HepG2 (cell line): ENCODE data around the gene OGG1. TPM values are rescaled to one million over a fixed set of nuclear protein-coding genes. Genes with fewer than 3 reads are reported as not detected.

ENCODE experiments used
- ASH2L ChIP-seq: fragments of 300-600, 200-600 bp; sonication (generic); IDR thresholded peaks from 2 replicates; pipeline ENCODE4 v1.7.0; 2017; ENCODE audit warnings: low read depth, mild to moderate bottlenecking, moderate library complexity, mixed read lengths, low read length; ENCODE audit not compliant: insufficient read length
- FOXK2 ChIP-seq: fragments of 450-650 bp; IDR thresholded peaks from 2 replicates; pipeline ENCODE4 v1.6.1; 2016
- MIXL1 ChIP-seq: IDR thresholded peaks from 2 replicates; pipeline ENCODE4 v1.6.1; 2016
- POGZ ChIP-seq: sonication (generic); formaldehyde crosslinking; IDR thresholded peaks from 2 replicates; pipeline ENCODE4 v1.4.0; 2020; ENCODE audit warnings: mild to moderate bottlenecking, missing genetic modification reagents
- SETDB1 ChIP-seq: sonication (generic); formaldehyde crosslinking; IDR thresholded peaks from 2 replicates; pipeline ENCODE4 v1.5.1; 2020; ENCODE audit warnings: missing genetic modification reagents, mild to moderate bottlenecking, borderline replicate concordance
- TP53 ChIP-seq: sonication (generic); formaldehyde crosslinking; conservative IDR thresholded peaks from 2 replicates; pipeline ENCODE4 v1.4.0; 2020; ENCODE audit warnings: missing genetic modification reagents
- ZFX ChIP-seq: sonication (generic); formaldehyde crosslinking; IDR thresholded peaks from 2 replicates; pipeline ENCODE4 v1.4.0; 2020; ENCODE audit warnings: mild to moderate bottlenecking, low read depth, missing genetic modification reagents, moderate library complexity
- ZNF251 ChIP-seq: sonication (generic); formaldehyde crosslinking; IDR thresholded peaks from 2 replicates; pipeline ENCODE4 v1.9.0; 2021; ENCODE audit warnings: mild to moderate bottlenecking, missing genetic modification reagents
- ZNF354B ChIP-seq: sonication (generic); formaldehyde crosslinking; IDR thresholded peaks from 2 replicates; pipeline ENCODE4 v1.8.0; 2022; ENCODE audit warnings: mild to moderate bottlenecking, missing genetic modification reagents
- ZNF512 ChIP-seq: sonication (generic); formaldehyde crosslinking; IDR thresholded peaks from 2 replicates; pipeline ENCODE4 v1.4.0; 2020; ENCODE audit warnings: mild to moderate bottlenecking, missing genetic modification reagents
- ZNF646 ChIP-seq: sonication (generic); formaldehyde crosslinking; IDR thresholded peaks from 2 replicates; pipeline ENCODE4 v1.9.0; 2021; ENCODE audit warnings: mild to moderate bottlenecking, missing genetic modification reagents
- ZNF766 ChIP-seq: sonication (generic); formaldehyde crosslinking; IDR thresholded peaks from 2 replicates; pipeline ENCODE4 v1.5.0; 2020; ENCODE audit warnings: missing genetic modification reagents, borderline replicate concordance
- polyA plus RNA-seq, 8 experiments: library from polyadenylated mRNA; depleted of rRNA in 3 of 8; stranded (reverse) in 7 of 8; unstranded in 1 of 8; fragments of >200 nt; fragmentation: Illumina TruSeq in 4 of 8; extraction: Trizol in 4 of 8; gene quantifications; 2 replicates each; pipeline versions ENCODE4 v1.2.1 to v1.2.3, GENCODE V29; 2011 to 2016; ENCODE audit warnings: low read depth in 4 of 8, missing spikeins in 1 of 8, mixed read lengths in 1 of 8; ENCODE audit not compliant: insufficient read depth in 1 of 8
- total RNA-seq, 5 experiments: library from RNA; depleted of rRNA; stranded (reverse); fragments of >200 nt; fragmentation: Illumina TruSeq; extraction: Trizol; gene quantifications; 2 replicates each; pipeline ENCODE4 v1.2.3, GENCODE V29; 2016; ENCODE audit warnings: low read depth in 1 of 5
- TF ChIP-seq, protein P1 (sequence below): sonication (generic); formaldehyde crosslinking; IDR thresholded peaks from 2 replicates; pipeline ENCODE4 v1.4.0; 2020; ENCODE audit warnings: mild to moderate bottlenecking, missing genetic modification reagents

Gene OGG1
- total and polyA plus RNA-seq, 2 of the 13 experiments (the other 11 are each of a cell fraction or from before 2014, with no cell fraction given): 28.7 to 33.2 TPM

DNA sequence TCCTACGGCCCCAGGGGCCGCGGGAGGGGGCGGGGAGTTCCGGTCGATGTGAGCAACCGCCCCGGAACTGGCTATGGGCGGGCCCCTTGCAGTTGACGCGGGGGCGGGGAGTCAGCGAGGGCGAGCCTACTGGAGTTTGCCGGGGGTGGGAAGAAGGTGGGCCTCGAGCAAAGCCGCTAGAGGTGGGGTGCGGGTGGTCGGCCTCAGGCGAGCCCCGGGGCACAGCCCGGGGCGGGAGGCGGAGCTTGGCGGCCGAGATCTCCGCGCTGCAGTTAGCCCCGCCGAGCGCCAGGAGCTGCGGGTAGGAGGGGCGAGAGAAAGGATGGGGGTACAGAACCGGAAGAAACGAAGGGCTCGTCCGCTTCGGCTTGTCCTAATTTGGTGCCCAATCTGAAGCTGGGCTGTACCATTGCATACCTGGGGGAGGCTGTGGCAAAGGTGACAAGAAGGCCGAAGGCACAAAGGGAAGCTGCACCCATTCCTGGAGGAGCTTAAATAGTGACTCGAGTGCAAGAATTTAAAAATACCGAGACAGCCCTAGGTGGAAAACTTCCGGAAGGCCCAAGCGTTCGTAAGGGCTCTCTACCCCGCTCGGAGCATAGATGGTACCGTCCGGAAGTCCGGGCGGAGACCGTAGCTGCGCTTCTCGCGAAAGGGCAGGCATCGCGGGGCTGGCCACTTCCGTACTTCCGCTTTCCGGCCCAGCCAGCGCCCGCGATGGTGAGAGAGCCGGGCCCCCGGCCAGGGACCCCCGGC is 42.8 kb downstream of the OGG1 start, which contains the start of the genes ARPC4 and TADA3 (continued):
- no peak for TF ChIP-seq ZNF646 (CRISPR knock-in tag)
- TF ChIP-seq, protein P1, sequence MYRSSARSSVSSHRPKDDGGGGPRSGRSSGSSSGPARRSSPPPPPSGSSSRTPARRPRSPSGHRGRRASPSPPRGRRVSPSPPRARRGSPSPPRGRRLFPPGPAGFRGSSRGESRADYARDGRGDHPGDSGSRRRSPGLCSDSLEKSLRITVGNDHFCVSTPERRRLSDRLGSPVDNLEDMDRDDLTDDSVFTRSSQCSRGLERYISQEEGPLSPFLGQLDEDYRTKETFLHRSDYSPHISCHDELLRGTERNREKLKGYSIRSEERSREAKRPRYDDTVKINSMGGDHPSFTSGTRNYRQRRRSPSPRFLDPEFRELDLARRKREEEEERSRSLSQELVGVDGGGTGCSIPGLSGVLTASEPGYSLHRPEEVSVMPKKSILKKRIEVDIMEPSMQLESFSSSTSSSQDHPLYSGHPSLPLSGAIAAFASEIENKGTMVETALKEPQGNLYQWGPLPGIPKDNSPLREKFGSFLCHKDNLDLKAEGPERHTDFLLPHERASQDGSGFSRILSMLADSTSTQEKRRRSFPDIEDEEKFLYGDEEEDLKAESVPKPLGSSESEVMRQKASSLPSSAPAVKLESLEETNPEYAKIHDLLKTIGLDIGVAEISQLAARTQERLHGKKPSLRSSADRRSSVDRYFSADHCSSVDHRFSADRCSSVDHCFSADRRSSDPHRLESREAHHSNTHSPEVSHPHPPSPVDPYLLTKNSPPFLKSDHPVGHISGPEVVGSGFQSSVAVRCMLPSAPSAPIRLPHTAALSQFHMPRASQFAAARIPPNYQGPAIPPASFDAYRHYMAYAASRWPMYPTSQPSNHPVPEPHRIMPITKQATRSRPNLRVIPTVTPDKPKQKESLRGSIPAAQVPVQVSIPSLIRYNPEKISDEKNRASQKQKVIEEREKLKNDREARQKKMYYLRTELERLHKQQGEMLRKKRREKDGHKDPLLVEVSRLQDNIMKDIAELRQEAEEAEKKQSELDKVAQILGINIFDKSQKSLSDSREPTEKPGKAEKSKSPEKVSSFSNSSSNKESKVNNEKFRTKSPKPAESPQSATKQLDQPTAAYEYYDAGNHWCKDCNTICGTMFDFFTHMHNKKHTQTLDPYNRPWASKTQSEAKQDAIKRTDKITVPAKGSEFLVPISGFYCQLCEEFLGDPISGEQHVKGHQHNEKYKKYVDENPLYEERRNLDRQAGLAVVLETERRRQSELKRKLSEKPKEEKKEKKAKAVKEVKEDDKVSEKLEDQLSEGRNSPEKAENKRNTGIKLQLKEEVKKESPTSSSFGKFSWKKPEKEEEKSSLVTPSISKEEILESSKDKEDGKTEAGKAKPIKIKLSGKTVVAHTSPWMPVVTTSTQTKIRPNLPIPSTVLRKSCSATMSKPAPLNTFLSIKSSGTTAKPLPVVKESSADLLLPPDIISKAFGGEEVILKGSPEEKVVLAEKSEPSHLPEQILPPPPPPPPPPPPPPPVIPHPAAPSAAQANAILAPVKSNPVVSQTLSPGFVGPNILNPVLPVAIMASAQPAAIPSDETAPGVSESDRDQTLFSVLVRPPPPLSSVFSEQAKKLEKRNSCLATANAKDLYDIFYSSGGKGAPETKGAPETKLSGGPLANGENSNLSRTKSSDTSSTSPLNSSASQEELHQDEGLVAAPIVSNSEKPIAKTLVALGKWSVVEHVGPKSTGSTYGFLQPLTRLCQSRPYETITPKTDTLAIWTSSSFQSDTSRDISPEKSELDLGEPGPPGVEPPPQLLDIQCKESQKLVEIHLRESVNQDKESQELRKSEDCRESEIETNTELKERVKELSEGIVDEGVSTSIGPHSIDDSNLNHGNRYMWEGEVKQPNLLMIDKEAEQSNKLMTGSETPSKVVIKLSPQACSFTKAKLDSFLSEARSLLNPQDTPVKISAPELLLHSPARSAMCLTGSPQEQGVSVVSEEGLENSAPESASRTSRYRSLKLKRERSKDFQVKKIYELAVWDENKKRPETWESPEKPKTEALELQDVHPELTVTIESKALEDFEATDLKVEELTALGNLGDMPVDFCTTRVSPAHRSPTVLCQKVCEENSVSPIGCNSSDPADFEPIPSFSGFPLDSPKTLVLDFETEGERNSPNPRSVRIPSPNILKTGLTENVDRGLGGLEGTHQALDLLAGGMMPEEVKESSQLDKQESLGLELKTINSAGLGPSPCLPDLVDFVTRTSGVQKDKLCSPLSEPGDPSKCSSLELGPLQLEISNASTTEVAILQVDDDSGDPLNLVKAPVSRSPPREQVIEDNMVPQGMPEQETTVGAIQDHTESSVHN (CRISPR knock-in tag): no peak
- no peak for TF ChIP-seq TP53 (CRISPR knock-in tag)
- TF ChIP-seq ZNF251: no peak
- TF ChIP-seq FOXK2: peak; percentile 99
- no peak for TF ChIP-seq ZNF512 (CRISPR knock-in tag)
- no peak for TF ChIP-seq ZNF766 (CRISPR knock-in tag)
- TF ChIP-seq POGZ (CRISPR knock-in tag): 0 out of 2 replicates have a peak, but pooled peaks have one; percentile 19
- peak; percentile 84 for TF ChIP-seq ASH2L
- TF ChIP-seq MIXL1 (CRISPR knock-in tag): no peak
- TF ChIP-seq ZNF354B (CRISPR knock-in tag): no peak
- TF ChIP-seq ZFX (CRISPR knock-in tag): peak; percentile 56; the same call in 1 of the 2 replicates
- TF ChIP-seq SETDB1 (CRISPR knock-in tag): no peak
